Peyer's patch (tissue), 4 donors: ENCODE results near the gene AP4M1. TPM values are rescaled to one million over a fixed set of nuclear protein-coding genes. Genes with fewer than 3 reads are reported as not detected.

ENCODE experiments used
- DNase-seq, 3 donors: peaks; one replicate each; pipeline ENCODE4 v3.0.0-alpha.2; 2017 to 2019
- H3K27ac ChIP-seq, 4 donors: fragments of 200-600 bp; sonication (generic); one replicate each; pipeline ENCODE4 v1.5.1; 2016 to 2019
- H3K27me3 ChIP-seq, 2 donors: fragments of 200-600 bp; sonication (generic); one replicate each; pipeline ENCODE4 v1.5.1; 2019
- H3K36me3 ChIP-seq, 3 donors: fragments of 200-600 bp; sonication (generic); one replicate each; pipeline ENCODE4 v1.5.1; 2016 to 2019
- H3K4me1 ChIP-seq, 4 donors: fragments of 200-600 bp; sonication (generic); one replicate each; pipeline ENCODE4 v1.5.1; 2016 to 2019
- H3K4me3 ChIP-seq, 4 donors: fragments of 200-600 bp; sonication (generic); 1 replicate in 3 of 4; 2 replicates in 1 of 4; pipeline ENCODE4 v1.5.1; 2016 to 2019; ENCODE audit warnings: mild to moderate bottlenecking in 1 of 4
- H3K9me3 ChIP-seq, 4 donors: fragments of 200-600 bp; sonication (generic); one replicate each; pipeline ENCODE4 v1.5.1; 2016 to 2019; ENCODE audit warnings: mild to moderate bottlenecking in 1 of 4
- CTCF ChIP-seq, 6 experiments: fragments of 450-650 bp in 4 of 6; fragments of 200-600 bp in 2 of 6; sonication (generic) in 1 of 6; IDR thresholded peaks; one replicate each; pipeline ENCODE4 v1.5.1; 2017 to 2019; ENCODE audit warnings: antibody characterized with exemption in 6 of 6, mild to moderate bottlenecking in 3 of 6, moderate library complexity in 1 of 6
- POLR2A ChIP-seq, 2 donors: fragments of 450-650 bp; IDR thresholded peaks; one replicate each; pipeline ENCODE4 v1.5.1; 2017; ENCODE audit warnings: antibody characterized with exemption in 2 of 2, mild to moderate bottlenecking in 2 of 2, moderate library complexity in 2 of 2
- total RNA-seq, 4 donors: library from RNA; depleted of rRNA; stranded (reverse); fragments of >200 nt; gene quantifications; one replicate each; pipeline ENCODE4 v1.1.0, GENCODE V29; 2016

The AP4M1 gene
- total RNA-seq, 4 donors from 2014 or later, result 28.7 to 119 (median 33.6) TPM

GRCh38 chr7:100111914-100112313 is 10.5 kb downstream of the AP4M1 start:
- Histone ChIP-seq H3K27me3 (no peaks in the 10 kb centered on the region), H3K9me3 (no peaks in the 10 kb centered on the region), H3K27ac (no peak overlapping the region), H3K4me1 (no peaks in the 10 kb centered on the region), H3K4me3 (no peak overlapping the region), H3K36me3 (peaks cover 0 to 73% (median 0%) of the 10 kb centered on the region in 3 donors)
- DNase-seq, result no peak
- no peak for TF ChIP-seq CTCF (IDR thresholded peaks at IDR 0.05)
- no peak for TF ChIP-seq POLR2A (IDR thresholded peaks at IDR 0.05)

- H3K36me3 ChIP-seq, result peaks cover 0 to 46% (median 0%) of the 10 kb centered on the region in 3 donors
- no peak for DNase-seq
- peaks cover 0 to 11% (median under 1%) of the 10 kb centered on the region in 4 donors for H3K4me1 ChIP-seq
- no peak overlapping the region for H3K27ac ChIP-seq
- H3K4me3 ChIP-seq, result no peak overlapping the region
- no peaks in the 10 kb centered on the region for H3K27me3 ChIP-seq
- TF ChIP-seq CTCF (IDR thresholded peaks at IDR 0.05), result no peak
- no peak for TF ChIP-seq POLR2A (IDR thresholded peaks at IDR 0.05)
- no peaks in the 10 kb centered on the region for H3K9me3 ChIP-seq
Observed at GRCh38 chr7:100115026-100115425, 13.6 kb downstream of the AP4M1 start.

GRCh38 chr7:100118388-100119071 is 17.1 kb downstream of the AP4M1 start:
- DNase-seq, result no peak
- Histone ChIP-seq H3K27ac (peak overlapping the region; percentile 82 to 90 (median 84)), H3K9me3 (no peaks in the 10 kb centered on the region), H3K4me3 (peak overlapping the region; percentile 57 to 97 (median 76)), H3K4me1 (peaks cover 5 to 20% (median 7%) of the 10 kb centered on the region in 4 donors), H3K36me3 (peaks cover 0 to 12% (median 0%) of the 10 kb centered on the region in 3 donors), H3K27me3 (no peaks in the 10 kb centered on the region)
- TF ChIP-seq POLR2A (IDR thresholded peaks at IDR 0.05), result no peak
- TF ChIP-seq CTCF (IDR thresholded peaks at IDR 0.05), result no peak

GRCh38 chr7:100119072-100119969 is 17.9 kb downstream of the AP4M1 start, which contains the start of the genes CNPY4 and TAF6:
Gene CNPY4, plus strand, starts transcription at chr7:100119634. Its CDS starts 111 bp downstream, at chr7:100119745.
Gene TAF6, minus strand, starts transcription at chr7:100119358. Its CDS starts 5,149 bp downstream, at chr7:100114209.
- no peaks in the 10 kb centered on the region for H3K27me3 ChIP-seq
- peak within 1 kb of the TSS; percentile 57 to 97 (median 76) for H3K4me3 ChIP-seq
- H3K4me1 ChIP-seq, result peaks cover 5 to 21% (median 7%) of the 10 kb centered on the region in 4 donors
- peaks cover 0 to 4% (median 0%) of the 10 kb centered on the region in 3 donors for H3K36me3 ChIP-seq
- DNase-seq, result peak; percentile 91 to 97 (median 94)
- TF ChIP-seq CTCF (IDR thresholded peaks at IDR 0.05) (peak in 4 of 6 experiments; percentile 7 to 21 (median 13)), POLR2A (IDR thresholded peaks at IDR 0.05) (peak; percentile 60)
- no peaks in the 10 kb centered on the region for H3K9me3 ChIP-seq
- peak within 1 kb of the TSS; percentile 82 to 90 (median 84) for H3K27ac ChIP-seq

GRCh38 chr7:100119970-100120732 is 18.7 kb downstream of the AP4M1 start:
- peak in 2 of 3 donors; percentile 69 to 84 for DNase-seq
- TF ChIP-seq POLR2A (IDR thresholded peaks at IDR 0.05) (no peak), CTCF (IDR thresholded peaks at IDR 0.05) (no peak)
- H3K27me3 ChIP-seq, result no peaks in the 10 kb centered on the region
- peaks cover 5 to 29% (median 7%) of the 10 kb centered on the region in 4 donors for H3K4me1 ChIP-seq
- peak overlapping the region; percentile 82 to 90 (median 84) for H3K27ac ChIP-seq
- no peaks in the 10 kb centered on the region for H3K9me3 ChIP-seq
- no peaks in the 10 kb centered on the region for H3K36me3 ChIP-seq
- H3K4me3 ChIP-seq, result peak overlapping the region; percentile 57 to 97 (median 76)
